Measurements from ENCODE around the gene MTA3.

DNA sequence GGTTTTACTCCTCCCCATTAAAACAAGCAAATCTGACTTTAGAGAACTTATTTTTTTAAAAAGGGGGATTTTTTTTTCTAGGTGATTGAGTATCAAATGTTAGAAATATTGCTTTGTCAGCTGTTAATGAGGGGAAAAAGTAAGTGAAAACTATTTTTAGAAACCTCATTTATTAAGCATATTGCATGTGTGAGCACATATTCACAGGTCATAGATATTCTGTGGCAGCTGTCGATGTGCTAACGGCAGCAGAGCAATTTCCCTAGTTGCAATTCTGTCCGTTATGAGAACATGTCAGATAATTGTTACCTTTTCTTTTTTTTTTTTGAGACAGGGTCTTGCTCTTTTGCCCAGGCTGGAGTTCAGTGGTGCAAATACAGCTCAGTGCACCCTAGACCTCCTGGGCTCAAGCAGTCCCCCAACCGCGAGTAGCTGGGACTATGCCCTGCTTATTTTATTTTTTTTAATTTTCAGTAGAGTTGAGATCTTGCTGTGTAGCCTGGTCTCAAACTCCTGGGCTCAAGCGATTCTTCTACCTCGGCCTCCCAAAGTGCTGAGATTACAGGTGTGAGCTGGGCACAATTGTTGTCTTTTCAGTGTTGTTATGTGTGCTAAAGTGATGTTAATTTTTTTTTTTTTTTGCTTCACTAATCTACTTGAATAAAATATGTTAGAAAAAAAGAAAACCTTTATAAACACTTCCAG is 69.8 kb downstream of the MTA3 start:
- TF ChIP-seq TAF1 (IDR thresholded peaks at IDR 0.05; ENCODE audit: low read depth) = no peak
- TF ChIP-seq, protein P1, sequence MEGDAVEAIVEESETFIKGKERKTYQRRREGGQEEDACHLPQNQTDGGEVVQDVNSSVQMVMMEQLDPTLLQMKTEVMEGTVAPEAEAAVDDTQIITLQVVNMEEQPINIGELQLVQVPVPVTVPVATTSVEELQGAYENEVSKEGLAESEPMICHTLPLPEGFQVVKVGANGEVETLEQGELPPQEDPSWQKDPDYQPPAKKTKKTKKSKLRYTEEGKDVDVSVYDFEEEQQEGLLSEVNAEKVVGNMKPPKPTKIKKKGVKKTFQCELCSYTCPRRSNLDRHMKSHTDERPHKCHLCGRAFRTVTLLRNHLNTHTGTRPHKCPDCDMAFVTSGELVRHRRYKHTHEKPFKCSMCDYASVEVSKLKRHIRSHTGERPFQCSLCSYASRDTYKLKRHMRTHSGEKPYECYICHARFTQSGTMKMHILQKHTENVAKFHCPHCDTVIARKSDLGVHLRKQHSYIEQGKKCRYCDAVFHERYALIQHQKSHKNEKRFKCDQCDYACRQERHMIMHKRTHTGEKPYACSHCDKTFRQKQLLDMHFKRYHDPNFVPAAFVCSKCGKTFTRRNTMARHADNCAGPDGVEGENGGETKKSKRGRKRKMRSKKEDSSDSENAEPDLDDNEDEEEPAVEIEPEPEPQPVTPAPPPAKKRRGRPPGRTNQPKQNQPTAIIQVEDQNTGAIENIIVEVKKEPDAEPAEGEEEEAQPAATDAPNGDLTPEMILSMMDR (IDR thresholded peaks at IDR 0.05; ENCODE audit: poor library complexity, severe bottlenecking) = no peak
- TF ChIP-seq, protein P2, sequence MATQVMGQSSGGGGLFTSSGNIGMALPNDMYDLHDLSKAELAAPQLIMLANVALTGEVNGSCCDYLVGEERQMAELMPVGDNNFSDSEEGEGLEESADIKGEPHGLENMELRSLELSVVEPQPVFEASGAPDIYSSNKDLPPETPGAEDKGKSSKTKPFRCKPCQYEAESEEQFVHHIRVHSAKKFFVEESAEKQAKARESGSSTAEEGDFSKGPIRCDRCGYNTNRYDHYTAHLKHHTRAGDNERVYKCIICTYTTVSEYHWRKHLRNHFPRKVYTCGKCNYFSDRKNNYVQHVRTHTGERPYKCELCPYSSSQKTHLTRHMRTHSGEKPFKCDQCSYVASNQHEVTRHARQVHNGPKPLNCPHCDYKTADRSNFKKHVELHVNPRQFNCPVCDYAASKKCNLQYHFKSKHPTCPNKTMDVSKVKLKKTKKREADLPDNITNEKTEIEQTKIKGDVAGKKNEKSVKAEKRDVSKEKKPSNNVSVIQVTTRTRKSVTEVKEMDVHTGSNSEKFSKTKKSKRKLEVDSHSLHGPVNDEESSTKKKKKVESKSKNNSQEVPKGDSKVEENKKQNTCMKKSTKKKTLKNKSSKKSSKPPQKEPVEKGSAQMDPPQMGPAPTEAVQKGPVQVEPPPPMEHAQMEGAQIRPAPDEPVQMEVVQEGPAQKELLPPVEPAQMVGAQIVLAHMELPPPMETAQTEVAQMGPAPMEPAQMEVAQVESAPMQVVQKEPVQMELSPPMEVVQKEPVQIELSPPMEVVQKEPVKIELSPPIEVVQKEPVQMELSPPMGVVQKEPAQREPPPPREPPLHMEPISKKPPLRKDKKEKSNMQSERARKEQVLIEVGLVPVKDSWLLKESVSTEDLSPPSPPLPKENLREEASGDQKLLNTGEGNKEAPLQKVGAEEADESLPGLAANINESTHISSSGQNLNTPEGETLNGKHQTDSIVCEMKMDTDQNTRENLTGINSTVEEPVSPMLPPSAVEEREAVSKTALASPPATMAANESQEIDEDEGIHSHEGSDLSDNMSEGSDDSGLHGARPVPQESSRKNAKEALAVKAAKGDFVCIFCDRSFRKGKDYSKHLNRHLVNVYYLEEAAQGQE (IDR thresholded peaks at IDR 0.05; ENCODE audit: borderline replicate concordance) = no peak
- no peak for TF ChIP-seq POLR2AphosphoS5 (IDR thresholded peaks at IDR 0.05)
- no peak for TF ChIP-seq EZH2 (IDR thresholded peaks at IDR 0.05; ENCODE audit: borderline replicate concordance, insufficient read depth, low read length, poor library complexity, severe bottlenecking)
- TF ChIP-seq EP300 (conservative IDR thresholded peaks at IDR 0.05; ENCODE audit: poor library complexity, severe bottlenecking) = no peak
- TF ChIP-seq RAD21 (conservative IDR thresholded peaks at IDR 0.05) = no peak
- no peak for TF ChIP-seq SMC3 (conservative IDR thresholded peaks at IDR 0.05; ENCODE audit: poor library complexity)

All from neural cell (in vitro differentiated cells).